ENCODE results near the gene SYMPK. TPM values are rescaled to one million over a fixed set of nuclear protein-coding genes. Genes with fewer than 3 reads are reported as not detected.

SYMPK gene
- total RNA-seq, 4 donors from 2014 or later: 28.4 to 36.6 (median 31.6) TPM

DNA sequence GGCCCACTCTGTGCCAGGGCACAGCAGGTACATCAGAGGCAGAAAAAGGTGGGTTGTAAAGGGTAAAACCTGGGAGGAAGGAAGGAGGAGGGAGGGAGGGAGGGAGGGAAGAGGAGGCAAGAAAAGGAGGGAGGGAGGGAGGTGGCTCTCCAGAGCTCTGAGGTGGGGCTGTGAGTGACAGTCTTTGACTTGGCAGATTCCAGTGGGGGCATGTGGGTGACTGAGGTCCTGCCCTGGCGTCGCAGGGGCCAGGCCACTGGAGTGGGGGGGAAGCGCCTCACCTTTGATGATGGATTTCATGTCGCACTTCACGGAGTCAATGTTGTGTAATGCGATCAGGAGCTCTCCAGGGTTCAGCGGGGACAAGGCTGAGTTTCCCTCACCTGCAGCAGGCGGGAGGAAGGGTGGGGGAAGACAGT lies 41.8 kb downstream of the SYMPK start:
- Histone ChIP-seq H3K9me3 (no peaks in the 10 kb centered on the region), H3K27ac (no peak overlapping the region), H3K4me3 (no peak overlapping the region), H3K27me3 (no peaks in the 10 kb centered on the region), H3K36me3 (peaks cover 16 to 76% (median 17%) of the 10 kb centered on the region in 3 donors), H3K4me1 (peaks cover 7 to 58% (median 21%) of the 10 kb centered on the region in 3 donors)
- intact Hi-C loops (cut with DNase I): no loop called here
- DNase-seq: no peak
- TF ChIP-seq, protein P1, sequence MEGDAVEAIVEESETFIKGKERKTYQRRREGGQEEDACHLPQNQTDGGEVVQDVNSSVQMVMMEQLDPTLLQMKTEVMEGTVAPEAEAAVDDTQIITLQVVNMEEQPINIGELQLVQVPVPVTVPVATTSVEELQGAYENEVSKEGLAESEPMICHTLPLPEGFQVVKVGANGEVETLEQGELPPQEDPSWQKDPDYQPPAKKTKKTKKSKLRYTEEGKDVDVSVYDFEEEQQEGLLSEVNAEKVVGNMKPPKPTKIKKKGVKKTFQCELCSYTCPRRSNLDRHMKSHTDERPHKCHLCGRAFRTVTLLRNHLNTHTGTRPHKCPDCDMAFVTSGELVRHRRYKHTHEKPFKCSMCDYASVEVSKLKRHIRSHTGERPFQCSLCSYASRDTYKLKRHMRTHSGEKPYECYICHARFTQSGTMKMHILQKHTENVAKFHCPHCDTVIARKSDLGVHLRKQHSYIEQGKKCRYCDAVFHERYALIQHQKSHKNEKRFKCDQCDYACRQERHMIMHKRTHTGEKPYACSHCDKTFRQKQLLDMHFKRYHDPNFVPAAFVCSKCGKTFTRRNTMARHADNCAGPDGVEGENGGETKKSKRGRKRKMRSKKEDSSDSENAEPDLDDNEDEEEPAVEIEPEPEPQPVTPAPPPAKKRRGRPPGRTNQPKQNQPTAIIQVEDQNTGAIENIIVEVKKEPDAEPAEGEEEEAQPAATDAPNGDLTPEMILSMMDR (IDR thresholded peaks at IDR 0.05): no peak
- TF ChIP-seq POLR2A (IDR thresholded peaks at IDR 0.05): no peak
- 63 to 77% methylated on average over 7 of the region's 8 CpGs for WGBS, 2 donors

DNA sequence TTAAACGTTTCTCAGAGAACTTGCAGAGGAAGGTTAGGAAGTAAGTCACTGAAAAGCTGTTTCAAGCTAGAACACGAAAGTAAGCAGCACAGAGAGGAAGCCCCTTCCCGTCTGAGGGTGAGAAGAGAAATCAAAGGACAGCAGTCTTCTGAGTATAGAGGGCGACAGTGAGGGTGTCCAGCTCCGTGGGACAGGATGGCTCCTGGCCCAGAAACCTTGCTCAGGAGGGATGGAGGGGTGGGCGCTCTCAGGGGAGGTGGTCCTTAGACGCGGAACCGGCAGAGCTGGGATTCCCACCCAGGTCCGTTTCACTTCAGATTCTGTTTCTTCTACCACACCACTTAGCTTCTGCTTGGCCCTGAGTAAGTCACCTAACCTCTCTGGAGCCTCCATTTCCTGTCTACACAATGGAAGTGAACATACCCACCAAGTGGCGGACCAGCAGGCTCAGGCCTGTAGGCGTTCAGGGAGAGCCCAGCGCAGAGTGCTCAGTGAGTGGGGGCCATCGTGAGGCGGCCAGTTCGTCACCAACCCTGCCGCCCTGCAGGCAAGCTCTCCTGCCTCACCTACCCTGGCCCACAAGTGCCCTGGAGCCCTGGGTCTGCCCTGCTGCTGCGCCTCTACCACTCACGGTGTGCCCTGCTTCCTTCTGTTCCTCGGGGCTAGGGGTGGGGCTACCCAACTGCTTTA lies 42.4 kb downstream of the SYMPK start:
- intact Hi-C loops (cut with DNase I): no loop called here
- WGBS, 2 donors: 57 to 76% methylated on average over 9 to 18 of the region's 20 CpGs
- Histone ChIP-seq H3K9me3 (no peaks in the 10 kb centered on the region), H3K4me3 (no peak overlapping the region), H3K4me1 (peaks cover 13 to 64% (median 21%) of the 10 kb centered on the region in 3 donors), H3K36me3 (peaks cover 10 to 71% (median 12%) of the 10 kb centered on the region in 3 donors), H3K27ac (no peak overlapping the region), H3K27me3 (peaks cover 0 to 3% (median 0%) of the 10 kb centered on the region in 4 donors)
- TF ChIP-seq, protein P1 (IDR thresholded peaks at IDR 0.05): no peak
- no peak for TF ChIP-seq POLR2A (IDR thresholded peaks at IDR 0.05)
- DNase-seq: no peak

GRCh38 chr19:45819769-45820168 lies 43.2 kb downstream of the SYMPK start:
- Histone ChIP-seq H3K4me1 (peaks cover 19 to 66% (median 26%) of the 10 kb centered on the region in 3 donors), H3K4me3 (no peak overlapping the region), H3K27me3 (peaks cover 0 to 10% (median 0%) of the 10 kb centered on the region in 4 donors), H3K27ac (no peak overlapping the region), H3K9me3 (no peaks in the 10 kb centered on the region), H3K36me3 (peaks cover 2 to 63% (median 8%) of the 10 kb centered on the region in 3 donors)
- WGBS, 2 donors: 76 to 78% methylated on average over 3 to 5 of the region's 6 CpGs
- TF ChIP-seq, protein P1 (IDR thresholded peaks at IDR 0.05): no peak
- no peak for TF ChIP-seq POLR2A (IDR thresholded peaks at IDR 0.05)
- intact Hi-C loops (cut with DNase I): no loop called here
- DNase-seq: no peak

- no peak overlapping the region for H3K27ac ChIP-seq
- H3K9me3 ChIP-seq: no peaks in the 10 kb centered on the region
- WGBS, 2 donors: 78% methylated on average over 9 of the region's 19 CpGs; no CpG with 5 or more reads in 1 of the 2 donors
- H3K4me1 ChIP-seq: peaks cover 19 to 63% (median 20%) of the 10 kb centered on the region in 3 donors
- DNase-seq: no peak
- no peak overlapping the region for H3K4me3 ChIP-seq
- H3K36me3 ChIP-seq: peaks cover 0 to 43% (median 5%) of the 10 kb centered on the region in 3 donors
- peaks cover 0 to 19% (median 0%) of the 10 kb centered on the region in 4 donors for H3K27me3 ChIP-seq
- TF ChIP-seq, protein P1 (IDR thresholded peaks at IDR 0.05): no peak
- no peak for TF ChIP-seq POLR2A (IDR thresholded peaks at IDR 0.05)
- intact Hi-C loops (cut with DNase I): no loop called here
Observed at GRCh38 chr19:45817725-45818301, 45.1 kb downstream of the SYMPK start.
